Right lobe of liver (tissue), 4 donors: ENCODE measurements around the gene CDCA7L.

ENCODE experiments used
- CTCF ChIP-seq, 4 donors: fragments of 200-600 bp in 3 of 4; fragments of 450-650 bp in 1 of 4; IDR thresholded peaks; one replicate each; pipeline versions ENCODE4 v1.5.1 to v1.8.0; 2016 to 2022; ENCODE audit warnings: antibody characterized with exemption in 4 of 4, mild to moderate bottlenecking in 2 of 4
- POLR2A ChIP-seq: fragments of 450-650 bp; IDR thresholded peaks from one replicate; pipeline ENCODE4 v1.6.1; 2017; ENCODE audit warnings: antibody characterized with exemption, mild to moderate bottlenecking
- donor health status: DM: no; HTN: no; CAD: no.
- donor health status: DM: no; HTN: no; CAD: no.
- donor health status: DM: no; HTN: yes; CAD: no.

GRCh38 chr7:21941611-21942141 is 4.0 kb downstream of the CDCA7L start:
- no peak for TF ChIP-seq CTCF (IDR thresholded peaks at IDR 0.05)
- TF ChIP-seq POLR2A, result no peak
